ENCODE measurements around the gene SLC16A10.

SLC16A10 gene

GRCh38 chr6:111087106-111087835, at the start of gene SLC16A10:
Gene SLC16A10 (plus strand): TSS chr6:111087503. CDS start chr6:111087753, 250 bp downstream.
- Histone ChIP-seq H2AFZ (ENCODE audit: low read length) (peak within 1 kb of the TSS; percentile 85), H3K36me3 (ENCODE audit: insufficient read depth, low read length) (no peaks in the 10 kb centered on the region), H4K20me1 (ENCODE audit: insufficient read depth, low read length) (no peaks in the 10 kb centered on the region), H3F3A (ENCODE audit: insufficient read depth, low read length) (no peaks in the 10 kb centered on the region), H3K4me3 (ENCODE audit: low read depth, low read length, poor library complexity, severe bottlenecking) (peak within 1 kb of the TSS; percentile 88), H3K9me3 (ENCODE audit: low read length) (no peaks in the 10 kb centered on the region), H3K9ac (ENCODE audit: low read length) (peak within 1 kb of the TSS; percentile 50), H3K27ac (ENCODE audit: low read depth, low read length, poor library complexity, severe bottlenecking) (no peak within 1 kb of the TSS), H3K27me3 (ENCODE audit: insufficient read depth, low read length) (no peaks in the 10 kb centered on the region), H3K79me2 (ENCODE audit: insufficient read depth, low read length) (no peaks in the 10 kb centered on the region), H3K4me1 (ENCODE audit: insufficient read depth, low read length, severe bottlenecking) (peaks cover 23% of the 10 kb centered on the region), H3K4me2 (ENCODE audit: low read length) (peak within 1 kb of the TSS; percentile 91), H3K9me2 (ENCODE audit: low read depth, low read length) (no peaks in the 10 kb centered on the region)
- TF ChIP-seq CTCF (IDR thresholded peaks at IDR 0.05; ENCODE audit: low read length) (no peak), EZH2 (IDR thresholded peaks at IDR 0.05; ENCODE audit: borderline replicate concordance, low read length) (no peak)

GRCh38 chr6:111038534-111039252, 48.6 kb upstream of the SLC16A10 start:
- Histone ChIP-seq H3K9ac (ENCODE audit: low read length) (no peak overlapping the region), H3K9me2 (ENCODE audit: low read depth, low read length) (no peaks in the 10 kb centered on the region)

GRCh38 chr6:111041917-111042316, 45.4 kb upstream of the SLC16A10 start:
- no peaks in the 10 kb centered on the region for H3K9me3 ChIP-seq (ENCODE audit: low read length)
- H3K4me3 ChIP-seq (ENCODE audit: low read depth, low read length, poor library complexity, severe bottlenecking), result no peak overlapping the region
- H3K4me1 ChIP-seq (ENCODE audit: insufficient read depth, low read length, severe bottlenecking), result peaks cover 2% of the 10 kb centered on the region
- H3K9ac ChIP-seq (ENCODE audit: low read length), result no peak overlapping the region
- no peak overlapping the region for H3K27ac ChIP-seq (ENCODE audit: low read depth, low read length, poor library complexity, severe bottlenecking)
- H3K27me3 ChIP-seq (ENCODE audit: insufficient read depth, low read length), result no peaks in the 10 kb centered on the region
- no peaks in the 10 kb centered on the region for H3F3A ChIP-seq (ENCODE audit: insufficient read depth, low read length)
- no peak for TF ChIP-seq EZH2 (IDR thresholded peaks at IDR 0.05; ENCODE audit: borderline replicate concordance, low read length)
- TF ChIP-seq CTCF (IDR thresholded peaks at IDR 0.05; ENCODE audit: low read length), result no peak
- H4K20me1 ChIP-seq (ENCODE audit: insufficient read depth, low read length), result no peaks in the 10 kb centered on the region
- no peak overlapping the region for H2AFZ ChIP-seq (ENCODE audit: low read length)
- no peaks in the 10 kb centered on the region for H3K36me3 ChIP-seq (ENCODE audit: insufficient read depth, low read length)
- no peaks in the 10 kb centered on the region for H3K9me2 ChIP-seq (ENCODE audit: low read depth, low read length)
- H3K79me2 ChIP-seq (ENCODE audit: insufficient read depth, low read length), result no peaks in the 10 kb centered on the region
- no peak overlapping the region for H3K4me2 ChIP-seq (ENCODE audit: low read length)

More at GRCh38 chr6:111038534-111039252, 48.6 kb upstream of the SLC16A10 start:
- Histone ChIP-seq H3K27ac (ENCODE audit: low read depth, low read length, poor library complexity, severe bottlenecking) (no peak overlapping the region), H3K27me3 (ENCODE audit: insufficient read depth, low read length) (no peaks in the 10 kb centered on the region), H3K4me3 (ENCODE audit: low read depth, low read length, poor library complexity, severe bottlenecking) (no peak overlapping the region), H3K79me2 (ENCODE audit: insufficient read depth, low read length) (no peaks in the 10 kb centered on the region), H4K20me1 (ENCODE audit: insufficient read depth, low read length) (no peaks in the 10 kb centered on the region), H3K4me2 (ENCODE audit: low read length) (no peak overlapping the region), H3K36me3 (ENCODE audit: insufficient read depth, low read length) (no peaks in the 10 kb centered on the region), H2AFZ (ENCODE audit: low read length) (no peak overlapping the region), H3K9me3 (ENCODE audit: low read length) (no peaks in the 10 kb centered on the region), H3F3A (ENCODE audit: insufficient read depth, low read length) (no peaks in the 10 kb centered on the region), H3K4me1 (ENCODE audit: insufficient read depth, low read length, severe bottlenecking) (peaks cover 2% of the 10 kb centered on the region)
- TF ChIP-seq CTCF (IDR thresholded peaks at IDR 0.05; ENCODE audit: low read length) (no peak), EZH2 (IDR thresholded peaks at IDR 0.05; ENCODE audit: borderline replicate concordance, low read length) (no peak)
